GM18907 (cell line): ENCODE data around the gene ZNF205.
"Not testable (repeated sequence)": the region's sequence is repeated elsewhere in the genome, so short reads cannot be mapped to it uniquely, and the experiment has no call there.

Experiments used
- ATAC-seq: cut with Tn5 transposase; IDR thresholded peaks from one replicate; pipeline ENCODE4 v1.9.1; 2021; ENCODE audit warnings: mild to moderate bottlenecking, moderate library complexity; ENCODE audit not compliant: unreplicated experiment

Gene ZNF205

DNA sequence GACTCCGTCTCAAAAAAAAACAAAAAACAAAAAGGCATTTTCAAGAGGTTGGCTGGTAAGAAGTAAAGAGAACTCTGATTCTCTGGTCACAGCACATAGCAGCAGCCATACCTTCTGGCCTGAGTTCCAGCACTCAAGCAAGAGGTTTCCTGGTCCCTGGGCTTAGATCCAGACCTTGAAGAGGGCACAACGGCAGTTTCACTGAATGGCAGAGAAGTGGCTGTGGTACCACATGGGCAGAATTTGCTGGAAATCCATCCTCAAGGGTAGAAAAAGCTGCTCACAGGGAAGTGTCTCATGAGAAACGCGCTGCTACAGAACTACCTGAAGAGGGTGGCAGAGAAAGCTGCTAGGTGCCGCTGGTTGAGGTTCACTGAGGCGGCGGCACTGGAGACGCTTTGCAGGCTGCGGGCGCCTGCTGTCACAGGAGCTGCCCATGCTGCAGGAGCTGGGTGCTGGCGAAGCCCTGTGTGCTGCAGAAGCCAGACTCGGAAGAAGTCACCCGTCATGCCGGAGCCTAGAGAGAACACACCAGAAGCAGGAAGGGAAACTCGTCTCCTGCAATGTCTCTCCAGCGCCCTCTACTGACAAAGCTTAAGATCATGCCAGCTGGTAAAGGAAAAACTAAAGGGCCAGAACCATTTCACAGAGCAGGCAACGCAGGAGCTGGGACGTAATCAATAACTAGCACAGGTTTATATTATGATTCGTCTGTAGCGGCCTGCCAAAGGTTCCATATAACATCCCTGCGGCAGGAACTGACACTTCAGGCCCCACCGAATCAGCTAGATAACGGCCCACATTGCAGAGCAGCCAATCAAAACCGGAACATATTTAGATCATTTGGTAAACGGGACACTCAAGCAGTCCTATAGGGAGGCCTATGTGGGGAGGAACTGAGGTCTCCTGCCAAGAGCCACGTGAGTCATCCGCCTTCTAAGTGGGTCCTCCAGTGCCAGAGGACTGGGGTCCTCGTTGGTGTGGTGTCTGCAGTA lies 17.0 kb downstream of the ZNF205 start:
- ATAC-seq: peak; percentile 58

DNA sequence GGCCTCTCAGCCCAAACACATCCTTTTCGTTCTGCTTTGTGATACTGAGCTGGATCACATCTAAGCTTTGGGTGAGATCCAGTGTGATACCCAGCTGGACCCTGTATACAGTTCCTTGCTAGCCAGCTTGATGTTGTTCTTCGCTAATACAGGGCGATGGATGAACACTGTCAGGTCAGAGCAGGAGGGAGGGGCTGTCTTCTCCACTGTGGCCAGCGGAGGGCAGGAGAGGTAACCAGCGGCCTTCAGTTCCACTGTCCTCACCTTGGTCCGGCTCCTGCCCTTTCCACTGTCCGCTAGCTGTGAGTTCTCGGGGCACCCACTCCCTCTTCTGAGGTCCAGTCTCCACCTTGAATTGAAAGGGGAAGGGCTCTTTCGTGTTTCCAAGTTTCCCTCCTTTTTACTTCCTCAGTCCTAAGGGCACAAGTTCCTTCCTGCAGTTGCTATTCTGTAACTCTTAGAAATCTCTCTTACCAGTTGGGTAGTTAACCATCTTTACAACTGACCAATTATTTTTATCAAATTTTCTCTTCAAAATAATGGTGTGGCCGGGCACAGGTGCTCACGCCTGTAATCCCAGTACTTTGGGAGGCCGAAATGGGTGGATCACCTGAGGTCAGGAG lies 19.5 kb downstream of the ZNF205 start:
- no peak for ATAC-seq

DNA sequence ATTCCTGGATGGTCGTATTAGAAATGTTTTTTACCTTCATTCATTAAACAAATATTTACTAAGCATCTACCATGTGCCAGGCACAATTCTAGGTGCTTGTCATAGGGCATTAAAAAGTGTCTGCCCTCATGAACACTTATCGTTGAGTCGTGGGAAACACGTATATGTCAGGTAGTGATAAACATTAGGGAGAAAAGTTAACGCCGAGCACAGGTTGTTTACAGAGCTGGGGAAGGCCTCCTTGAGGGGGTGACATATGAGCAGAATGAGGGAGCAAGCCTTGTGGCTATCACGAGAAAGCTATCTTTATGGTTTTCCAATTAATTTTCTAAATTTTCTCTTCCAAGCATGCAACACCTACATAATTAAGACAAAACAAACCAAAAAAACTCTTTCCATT lies 21.5 kb downstream of the ZNF205 start:
- no peak for ATAC-seq

DNA sequence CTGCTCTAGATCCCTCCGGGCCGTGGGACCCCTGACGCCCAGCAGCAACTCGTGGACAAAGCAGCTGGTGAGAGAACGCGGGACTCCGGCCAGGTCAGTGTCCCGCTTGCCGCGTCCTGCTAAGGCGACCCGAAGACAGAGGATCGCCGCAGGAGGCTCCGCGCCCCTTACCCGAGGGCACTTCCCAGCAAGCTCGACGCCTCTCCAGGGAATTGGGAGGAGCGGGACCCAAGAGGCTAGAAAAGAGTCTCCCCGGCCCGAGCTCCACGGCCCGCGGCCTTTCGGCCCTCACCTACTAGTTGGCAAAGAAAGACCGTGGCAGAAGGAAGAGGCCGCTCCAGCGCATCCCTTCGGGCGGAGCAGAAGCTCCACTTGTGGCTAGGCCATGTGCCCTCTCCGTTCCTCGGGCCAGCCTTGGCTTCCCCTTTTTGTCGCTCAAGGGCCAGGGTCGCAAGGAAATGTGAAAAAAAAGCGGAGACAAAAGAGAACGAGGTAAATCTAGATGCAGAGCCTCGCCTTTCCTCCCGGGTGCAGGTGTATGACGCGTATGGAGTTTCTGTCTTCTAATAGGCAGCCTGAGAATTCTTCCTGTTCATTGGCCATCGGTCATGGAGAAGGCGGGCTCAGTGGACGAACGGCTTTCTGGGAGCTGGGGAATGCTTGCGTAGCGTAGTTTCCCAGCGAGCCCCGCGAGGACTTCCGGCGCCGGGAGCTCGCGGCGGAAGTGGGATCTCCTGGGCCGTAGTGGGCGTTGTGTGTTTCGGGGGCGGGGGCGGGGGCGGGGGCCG lies 22.1 kb downstream of the ZNF205 start, which contains the start of gene ZNF213:
TSS of gene ZNF213 (plus strand) at position 692 of the 788 bp plus-strand sequence. CDS start 2,252 bp downstream, outside the sequence.
- ATAC-seq: peak; percentile 92

DNA sequence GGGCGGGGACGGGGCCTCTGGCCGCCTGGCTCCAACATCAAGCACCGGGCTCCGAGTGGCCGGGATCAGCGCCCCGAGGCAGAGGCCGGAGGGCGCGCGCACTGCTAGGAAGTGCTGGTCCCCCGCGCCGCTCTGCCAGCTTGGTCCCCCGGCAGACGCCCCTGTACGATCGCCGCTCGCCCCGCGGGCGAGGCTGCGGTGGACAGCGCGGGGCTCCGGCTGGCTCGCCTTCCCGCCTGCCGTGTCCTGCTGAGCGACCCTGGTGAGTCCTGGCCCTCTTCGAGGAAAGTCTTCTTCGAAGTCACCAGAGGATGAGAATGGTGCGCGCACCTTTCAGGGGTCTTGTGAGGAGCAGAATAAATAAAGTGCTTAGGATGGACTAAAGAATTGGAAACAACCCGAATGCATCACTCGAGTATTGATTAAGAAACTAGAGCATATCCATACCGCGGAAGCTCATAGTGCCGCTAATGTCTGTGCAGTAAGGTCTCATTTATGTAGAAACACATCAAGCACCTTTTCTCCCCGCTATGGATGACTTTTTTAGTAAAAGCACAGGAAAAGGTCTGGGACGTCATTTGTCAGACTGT lies 22.8 kb downstream of the ZNF205 start:
- no peak for ATAC-seq

DNA sequence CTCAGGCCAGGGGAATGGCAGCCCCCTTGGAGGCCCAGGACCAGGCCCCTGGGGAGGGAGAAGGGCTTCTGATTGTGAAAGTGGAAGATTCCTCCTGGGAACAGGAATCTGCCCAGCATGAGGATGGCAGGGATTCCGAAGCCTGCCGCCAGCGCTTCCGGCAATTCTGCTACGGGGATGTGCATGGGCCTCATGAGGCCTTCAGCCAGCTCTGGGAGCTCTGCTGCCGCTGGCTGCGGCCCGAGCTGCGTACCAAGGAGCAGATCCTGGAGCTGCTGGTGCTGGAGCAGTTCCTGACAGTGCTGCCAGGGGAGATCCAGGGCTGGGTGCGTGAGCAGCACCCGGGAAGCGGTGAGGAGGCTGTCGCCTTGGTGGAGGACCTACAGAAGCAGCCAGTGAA lies 24.9 kb downstream of the ZNF205 start:
- no peak for ATAC-seq

DNA sequence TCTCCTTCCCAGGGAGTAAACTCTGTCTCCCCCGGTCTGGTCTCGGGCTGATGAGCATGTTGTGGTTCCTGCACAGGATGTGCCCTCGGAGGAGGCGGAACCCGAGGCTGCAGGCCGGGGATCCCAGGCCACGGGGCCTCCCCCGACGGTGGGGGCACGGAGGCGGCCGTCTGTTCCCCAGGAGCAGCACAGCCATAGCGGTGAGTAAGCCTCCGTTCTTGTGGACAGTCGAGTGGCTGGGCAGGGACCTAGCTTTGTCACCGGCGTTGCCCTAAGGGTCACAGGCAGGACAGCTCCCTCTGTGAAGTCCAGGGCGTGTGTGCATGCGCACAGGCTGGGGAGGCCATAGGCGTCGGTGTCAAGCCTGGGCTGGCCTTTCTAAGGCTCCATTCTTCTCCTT lies 26.0 kb downstream of the ZNF205 start:
- ATAC-seq: no peak

DNA sequence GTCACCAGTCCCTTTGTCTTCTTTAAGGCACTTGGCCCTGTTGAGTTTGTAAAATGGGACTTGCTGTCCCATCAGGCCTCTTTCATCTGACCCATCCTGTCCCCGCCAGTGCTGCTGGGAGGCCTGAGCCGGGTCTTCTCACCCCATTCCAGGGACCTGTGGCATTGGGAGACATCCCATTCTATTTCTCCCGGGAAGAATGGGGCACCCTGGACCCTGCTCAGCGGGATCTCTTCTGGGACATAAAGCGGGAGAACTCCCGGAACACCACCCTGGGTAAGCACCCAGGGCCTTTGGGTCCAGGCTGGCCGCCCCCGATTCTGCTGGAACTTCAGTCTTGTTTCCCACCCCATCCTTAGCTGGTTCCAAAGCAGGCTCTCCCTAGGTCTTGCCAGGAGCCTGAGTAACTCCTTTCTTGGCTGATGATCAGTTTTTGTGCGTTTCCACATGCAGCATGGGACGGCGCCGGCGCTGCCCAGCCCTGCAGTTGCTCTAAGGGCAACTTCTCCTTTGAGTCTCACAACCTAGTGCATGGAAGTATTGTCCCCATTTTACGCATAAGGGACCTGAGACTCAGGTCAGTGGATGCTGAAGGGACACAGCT lies 26.5 kb downstream of the ZNF205 start:
- no peak for ATAC-seq

DNA sequence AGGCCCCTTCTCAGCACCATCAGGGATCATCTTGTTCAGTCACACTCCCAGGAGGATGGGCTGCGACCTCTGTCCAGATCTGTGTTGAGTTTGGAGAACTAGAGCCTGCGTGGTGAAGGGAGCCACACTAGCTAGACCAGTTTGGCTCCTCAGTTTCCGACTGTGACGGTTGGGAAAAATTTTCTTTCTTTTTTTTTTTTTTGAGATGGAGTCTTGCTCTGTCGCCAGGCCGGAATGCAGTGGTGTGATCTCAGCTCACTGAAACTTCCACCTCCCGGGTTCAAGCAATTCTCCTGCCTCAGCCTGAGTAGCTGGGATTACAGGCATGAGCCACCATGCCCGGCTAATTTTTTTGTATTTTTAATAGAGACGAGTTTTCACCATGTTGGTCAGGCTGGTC lies 27.2 kb downstream of the ZNF205 start:
- ATAC-seq: not testable (repeated sequence)

DNA sequence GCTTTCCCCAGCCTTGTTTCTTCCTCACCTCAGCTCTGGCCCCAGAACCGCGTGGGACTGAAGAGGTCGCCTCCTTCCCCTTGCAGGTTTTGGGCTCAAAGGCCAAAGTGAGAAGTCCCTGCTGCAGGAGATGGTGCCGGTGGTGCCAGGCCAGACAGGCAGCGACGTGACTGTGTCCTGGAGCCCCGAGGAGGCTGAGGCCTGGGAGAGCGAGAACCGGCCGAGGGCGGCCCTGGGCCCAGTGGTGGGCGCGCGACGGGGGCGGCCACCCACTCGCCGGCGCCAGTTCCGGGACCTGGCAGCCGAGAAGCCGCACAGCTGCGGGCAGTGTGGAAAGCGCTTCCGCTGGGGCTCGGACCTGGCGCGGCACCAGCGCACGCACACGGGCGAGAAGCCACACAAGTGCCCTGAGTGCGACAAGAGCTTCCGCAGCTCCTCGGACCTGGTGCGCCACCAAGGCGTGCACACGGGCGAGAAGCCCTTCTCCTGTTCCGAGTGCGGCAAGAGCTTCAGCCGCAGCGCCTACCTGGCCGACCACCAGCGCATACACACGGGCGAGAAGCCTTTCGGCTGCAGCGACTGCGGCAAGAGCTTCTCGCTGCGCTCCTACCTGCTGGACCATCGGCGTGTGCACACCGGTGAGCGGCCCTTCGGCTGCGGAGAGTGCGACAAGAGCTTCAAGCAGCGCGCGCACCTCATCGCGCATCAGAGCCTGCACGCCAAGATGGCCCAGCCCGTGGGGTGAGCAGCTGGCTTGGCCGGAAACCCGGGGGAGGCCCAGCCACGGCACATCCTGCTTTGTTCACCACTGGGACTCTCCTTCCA lies 28.4 kb downstream of the ZNF205 start:
- no peak for ATAC-seq

DNA sequence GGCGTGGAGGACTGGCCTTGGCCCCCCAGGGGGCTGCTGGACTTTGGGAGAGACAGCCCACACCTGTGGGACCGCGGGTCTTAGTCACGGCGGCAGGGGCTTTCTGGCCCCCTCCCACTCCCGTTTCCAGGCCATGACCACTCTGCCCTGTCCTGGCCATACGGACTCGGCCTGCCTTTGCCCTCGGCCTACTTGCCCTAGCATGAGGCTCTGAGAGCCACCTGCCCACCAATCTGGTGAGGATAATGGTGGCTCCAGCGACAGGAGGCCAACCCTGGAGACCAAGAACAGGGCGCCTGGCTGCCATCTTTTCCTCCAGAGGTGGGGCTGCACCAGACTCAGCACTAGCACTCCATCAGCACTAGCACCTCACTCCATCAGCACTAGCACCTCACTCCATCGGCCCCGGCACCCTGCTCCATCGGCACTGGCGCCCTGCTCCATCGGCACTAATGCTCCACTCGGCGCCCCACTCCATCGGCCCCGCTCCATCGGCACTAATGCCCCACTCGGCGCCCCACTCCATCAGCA lies 29.5 kb downstream of the ZNF205 start:
- ATAC-seq: no peak

DNA sequence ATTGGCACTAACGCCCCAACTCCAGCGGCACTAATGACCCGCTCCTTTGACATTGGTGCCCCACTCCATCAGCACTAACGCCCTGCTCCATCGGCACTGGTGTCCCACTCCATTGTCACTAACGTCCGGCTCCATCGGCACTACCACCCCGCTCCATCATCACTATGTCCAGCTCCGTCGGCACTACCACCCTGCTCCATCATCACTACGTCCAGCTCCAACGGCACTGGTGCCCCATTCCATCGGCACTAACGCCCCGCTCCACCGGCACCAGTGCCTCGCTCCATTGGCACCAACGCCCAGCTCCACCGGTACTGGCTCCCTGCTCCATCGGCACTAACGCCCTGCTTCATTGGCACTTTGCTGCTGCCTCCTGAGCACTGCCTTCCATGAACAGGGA lies 29.9 kb downstream of the ZNF205 start:
- ATAC-seq: no peak

DNA sequence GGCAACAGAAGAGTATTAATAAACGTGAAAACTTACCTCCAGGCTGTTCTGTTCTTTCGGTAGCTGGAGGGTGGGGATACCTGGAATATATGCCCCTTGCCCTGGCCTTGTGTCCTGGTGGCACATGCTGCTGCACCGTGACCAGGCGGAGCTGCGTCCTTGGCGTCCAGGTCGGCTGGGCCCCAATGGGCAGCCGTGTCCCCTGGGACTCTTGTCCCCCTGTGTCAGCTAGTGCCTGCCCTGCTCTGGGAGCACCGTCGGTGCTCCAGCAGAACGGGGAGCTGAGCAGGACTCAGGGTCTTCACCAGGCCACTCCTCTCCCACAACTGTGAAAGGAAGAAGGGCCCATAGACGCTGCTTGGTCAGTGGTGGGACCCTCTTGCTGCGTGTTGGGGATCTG lies 30.4 kb downstream of the ZNF205 start:
- ATAC-seq: no peak

DNA sequence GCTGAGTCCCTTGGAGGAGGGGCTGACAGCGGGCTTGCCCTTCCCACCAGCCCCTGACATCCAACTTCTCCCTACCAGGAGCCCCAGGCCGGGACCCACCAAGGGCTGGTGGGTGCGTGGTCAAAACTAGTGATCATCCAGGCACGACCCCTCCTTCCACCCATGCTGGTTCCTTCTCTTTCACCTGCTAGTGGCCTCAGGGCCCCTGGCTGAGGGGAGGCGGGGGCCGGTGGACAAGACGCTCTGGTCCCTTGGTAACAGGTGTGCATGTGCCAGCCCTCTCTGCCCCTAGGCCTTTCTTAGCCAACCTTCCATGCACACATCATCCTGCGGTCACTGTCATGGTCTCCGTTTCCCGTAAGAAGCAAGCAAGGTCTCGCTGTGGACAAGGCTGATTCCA lies 30.8 kb downstream of the ZNF205 start:
- no peak for ATAC-seq

DNA sequence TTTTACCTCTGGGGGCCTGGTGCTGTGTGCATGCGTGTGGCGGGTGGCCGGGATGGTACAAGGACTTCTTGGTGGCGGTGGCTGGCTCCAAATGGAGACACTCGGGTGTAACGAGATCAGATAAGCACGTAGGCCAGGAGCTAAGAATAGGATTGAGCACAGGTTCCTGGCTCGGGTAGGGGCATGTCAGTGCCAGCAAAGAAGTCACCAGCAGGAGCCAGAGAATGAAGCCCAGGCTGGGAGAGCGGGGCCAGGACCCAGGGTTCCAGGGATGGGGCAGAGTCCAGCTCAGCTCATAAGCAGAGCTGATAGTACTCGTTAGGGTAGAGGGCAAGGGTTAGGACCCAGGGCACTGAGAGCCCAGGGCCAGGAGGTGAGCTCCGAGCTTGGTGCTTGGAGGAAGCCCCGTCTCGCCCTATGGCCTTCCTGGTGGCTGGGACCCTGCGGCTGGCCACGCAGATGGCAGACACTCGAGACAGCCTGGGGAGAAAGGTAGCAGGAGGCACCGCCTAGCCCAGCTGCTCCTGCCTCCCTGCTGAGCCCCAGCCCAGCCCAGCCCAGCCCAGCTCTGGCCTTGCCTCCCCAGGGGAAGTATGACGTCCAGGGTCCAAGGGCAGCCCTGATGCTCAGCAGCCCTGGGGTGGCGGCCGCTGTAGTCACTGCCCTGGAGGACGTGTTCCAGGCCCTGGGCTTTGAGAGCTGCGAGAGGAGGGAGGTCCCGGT lies 31.4 kb downstream of the ZNF205 start:
- ATAC-seq: no peak

DNA sequence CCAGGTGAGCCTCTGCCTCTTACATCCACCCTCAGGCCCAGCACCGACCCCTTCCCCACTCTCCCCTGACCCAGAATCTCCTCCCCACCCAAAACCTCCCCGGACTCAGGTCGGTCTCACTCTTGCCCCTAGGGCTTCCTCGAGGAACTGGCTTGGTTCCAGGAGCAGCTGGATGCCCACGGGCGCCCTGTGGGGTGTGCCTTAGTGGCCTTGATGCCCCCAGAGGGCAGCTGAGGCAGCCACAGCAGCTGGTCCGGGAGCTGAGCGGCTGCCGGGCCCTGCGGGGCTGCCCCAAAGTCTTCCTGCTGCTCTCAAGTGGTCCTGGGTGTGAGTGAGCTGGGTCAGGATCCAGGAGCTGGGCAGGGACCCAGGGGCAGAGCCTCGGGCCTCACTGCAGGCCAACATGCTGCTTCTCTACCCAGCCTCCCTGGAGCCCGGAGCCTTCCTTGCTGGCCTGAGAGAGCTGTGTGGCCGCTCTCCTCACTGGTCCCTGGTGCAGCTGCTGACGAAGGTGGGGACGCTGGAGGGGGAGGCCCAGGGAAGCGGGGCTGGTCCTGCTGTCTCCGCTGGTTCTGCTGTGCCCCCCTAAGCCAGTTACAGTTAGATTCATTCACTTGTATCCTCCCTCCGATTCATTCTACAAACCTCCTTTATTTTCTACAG lies 32.1 kb downstream of the ZNF205 start:
- ATAC-seq: no peak

DNA sequence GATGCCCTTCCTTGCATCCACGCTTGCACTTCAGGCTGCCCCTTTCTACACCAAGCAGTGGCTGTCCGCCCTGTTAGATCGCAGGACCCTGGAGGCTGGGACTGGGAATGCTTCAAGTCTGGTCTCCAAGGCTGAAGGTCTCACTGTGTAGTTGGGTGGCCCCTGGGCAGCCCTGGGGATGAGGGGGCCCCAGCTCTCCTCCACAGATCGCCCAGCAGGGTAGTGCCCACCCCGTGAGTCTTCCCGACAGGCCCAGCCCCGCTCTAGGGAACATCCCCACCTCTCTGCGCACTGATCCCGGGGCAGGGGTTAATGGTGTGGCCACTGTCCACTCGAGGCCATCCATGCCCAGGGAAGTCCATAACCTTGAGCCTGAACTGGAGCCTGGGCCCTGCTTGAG lies 32.8 kb downstream of the ZNF205 start:
- ATAC-seq: no peak

DNA sequence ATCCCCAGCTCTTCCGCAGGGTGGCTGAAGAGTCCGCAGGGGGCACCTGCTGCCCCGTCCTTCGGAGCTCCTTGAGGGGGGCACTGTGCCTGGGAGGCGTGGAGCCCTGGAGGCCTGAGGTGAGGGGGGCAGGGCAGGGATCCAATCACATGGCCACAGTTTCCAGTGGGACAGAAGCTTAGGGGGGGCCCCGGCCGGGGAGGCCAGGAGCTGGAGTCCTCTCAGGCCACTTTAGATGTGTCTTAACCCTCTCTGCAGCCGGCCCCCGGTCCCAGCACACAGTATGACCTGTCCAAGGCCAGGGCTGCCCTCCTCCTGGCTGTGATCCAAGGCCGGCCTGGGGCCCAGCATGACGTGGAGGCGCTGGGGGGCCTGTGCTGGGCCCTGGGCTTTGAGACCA lies 33.3 kb downstream of the ZNF205 start:
- no peak for ATAC-seq
